WERI-Rb-1 (cell line): Measurements from ENCODE around the gene SAMSN1.

ENCODE experiments used
- DNase-seq: peaks from one replicate; pipeline ENCODE4 v3.0.0-alpha.2; 2020
- H3K27ac ChIP-seq: fragments of 250-450 bp; sonication (Bioruptor Pico); 2 replicates; pipeline ENCODE4 v1.5.1; 2020; ENCODE audit warnings: mild to moderate bottlenecking, moderate library complexity
- H3K27me3 ChIP-seq: fragments of 250-450 bp; sonication (Bioruptor Pico); 2 replicates; pipeline ENCODE4 v1.5.1; 2021; ENCODE audit warnings: mild to moderate bottlenecking, low read depth, moderate library complexity; ENCODE audit not compliant: insufficient read depth, severe bottlenecking
- H3K36me3 ChIP-seq: fragments of 250-450 bp; sonication (Bioruptor Pico); 2 replicates; pipeline ENCODE4 v1.5.1; 2020; ENCODE audit warnings: mild to moderate bottlenecking, moderate library complexity
- H3K4me3 ChIP-seq: 2 replicates; pipeline ENCODE4 v1.5.1; 2011; ENCODE audit warnings: low read depth, mild to moderate bottlenecking, control low read depth, low read length
- H3K9me3 ChIP-seq: fragments of 250-450 bp; sonication (Bioruptor Pico); 2 replicates; pipeline ENCODE4 v1.5.1; 2021; ENCODE audit warnings: mild to moderate bottlenecking, moderate library complexity; ENCODE audit not compliant: severe bottlenecking
- CTCF ChIP-seq: IDR thresholded peaks from 2 replicates; pipeline ENCODE4 v1.5.1; 2011; ENCODE audit warnings: low read depth, mild to moderate bottlenecking, control low read depth, inconsistent platforms, low read length

The SAMSN1 gene

GRCh38 chr21:14526836-14527695 is 19.0 kb downstream of the SAMSN1 start:
- no peak for DNase-seq
- Histone ChIP-seq H3K36me3 (no peaks in the 10 kb centered on the region), H3K27ac (no peak overlapping the region)

GRCh38 chr21:14526199-14526598 is 19.9 kb downstream of the SAMSN1 start:
- TF ChIP-seq CTCF, result no peak
- Histone ChIP-seq H3K4me3 (no peak overlapping the region), H3K27me3 (no peaks in the 10 kb centered on the region), H3K36me3 (no peaks in the 10 kb centered on the region), H3K27ac (no peak overlapping the region), H3K9me3 (no peaks in the 10 kb centered on the region)
- no peak for DNase-seq

More at GRCh38 chr21:14526836-14527695, 19.0 kb downstream of the SAMSN1 start:
- TF ChIP-seq CTCF, result no peak
- Histone ChIP-seq H3K4me3 (no peak overlapping the region), H3K27me3 (no peaks in the 10 kb centered on the region), H3K9me3 (no peaks in the 10 kb centered on the region)

- no peak overlapping the region for H3K4me3 ChIP-seq
- no peak for DNase-seq
- no peak for TF ChIP-seq CTCF
- no peaks in the 10 kb centered on the region for H3K27me3 ChIP-seq
- H3K27ac ChIP-seq, result no peak overlapping the region
- H3K9me3 ChIP-seq, result no peaks in the 10 kb centered on the region
- no peaks in the 10 kb centered on the region for H3K36me3 ChIP-seq
Observed at GRCh38 chr21:14523234-14523633, 22.9 kb downstream of the SAMSN1 start.

GRCh38 chr21:14522736-14523135 is 23.4 kb downstream of the SAMSN1 start:
- Histone ChIP-seq H3K9me3 (no peaks in the 10 kb centered on the region), H3K4me3 (no peak overlapping the region), H3K27me3 (no peaks in the 10 kb centered on the region), H3K36me3 (no peaks in the 10 kb centered on the region), H3K27ac (no peak overlapping the region)
- DNase-seq, result no peak
- no peak for TF ChIP-seq CTCF

- DNase-seq, result no peak
- Histone ChIP-seq H3K9me3 (no peaks in the 10 kb centered on the region), H3K27me3 (no peaks in the 10 kb centered on the region), H3K36me3 (no peaks in the 10 kb centered on the region), H3K4me3 (no peak overlapping the region), H3K27ac (no peak overlapping the region)
- TF ChIP-seq CTCF, result no peak
Observed at GRCh38 chr21:14520535-14520934, 25.6 kb downstream of the SAMSN1 start.

GRCh38 chr21:14519000-14519399 is 27.1 kb downstream of the SAMSN1 start:
- H3K9me3 ChIP-seq, result no peaks in the 10 kb centered on the region
- H3K36me3 ChIP-seq, result no peaks in the 10 kb centered on the region
- no peak overlapping the region for H3K27ac ChIP-seq
- no peak for DNase-seq
- no peak for TF ChIP-seq CTCF
- no peak overlapping the region for H3K4me3 ChIP-seq
- H3K27me3 ChIP-seq, result no peaks in the 10 kb centered on the region
